IPS-18c (cell line): Measurements from ENCODE around the gene ANKRD30BL.
"Not testable (repeated sequence)": the region's sequence is repeated elsewhere in the genome, so short reads cannot be mapped to it uniquely, and the experiment has no call there.

ENCODE experiments used
- H3K4me3 ChIP-seq: 2 replicates; pipeline ENCODE4 v1.7.0; 2013; ENCODE audit warnings: low read depth, mild to moderate bottlenecking, low read length, moderate library complexity; ENCODE audit not compliant: insufficient read depth
- H3K9me3 ChIP-seq: one replicate; pipeline ENCODE4 v1.6.1; 2013; ENCODE audit warnings: mild to moderate bottlenecking, low read length, moderate library complexity; ENCODE audit not compliant: control insufficient read depth, insufficient read depth

The ANKRD30BL gene

GRCh38 chr2:132161161-132162124 lies at the start of gene ANKRD30BL:
TSS of gene ANKRD30BL (minus strand) at chr2:132161952. CDS start at chr2:132161705, 247 bp downstream.
- not testable (repeated sequence) for H3K9me3 ChIP-seq, H3K4me3 ChIP-seq

- H3K9me3 ChIP-seq, H3K4me3 ChIP-seq: not testable (repeated sequence)
Observed at GRCh38 chr2:132202866-132203265, 41.1 kb upstream of the ANKRD30BL start.

- H3K4me3 ChIP-seq, H3K9me3 ChIP-seq: not testable (repeated sequence)
Observed at GRCh38 chr2:132192854-132193253, 31.1 kb upstream of the ANKRD30BL start.

- H3K4me3 ChIP-seq, H3K9me3 ChIP-seq: not testable (repeated sequence)
Observed at GRCh38 chr2:132167100-132167499, 5.3 kb upstream of the ANKRD30BL start.

- H3K4me3 ChIP-seq: not testable (repeated sequence)
Observed at GRCh38 chr2:132162125-132162660, 441 bp upstream of the ANKRD30BL start.

GRCh38 chr2:132146774-132147173 lies 15.0 kb downstream of the ANKRD30BL start:
- H3K4me3 ChIP-seq, H3K9me3 ChIP-seq: not testable (repeated sequence)

More at GRCh38 chr2:132162125-132162660, 441 bp upstream of the ANKRD30BL start:
- not testable (repeated sequence) for H3K9me3 ChIP-seq
